HG03159 (cell line): ENCODE results near the gene RNF169.

ENCODE experiments used
- ATAC-seq: cut with Tn5 transposase; IDR thresholded peaks from one replicate; pipeline ENCODE4 v1.9.1; 2021; ENCODE audit warnings: mild to moderate bottlenecking, moderate library complexity; ENCODE audit not compliant: unreplicated experiment

The RNF169 gene

GRCh38 chr11:74863410-74863809 lies 114.8 kb downstream of the RNF169 start:
- ATAC-seq, result no peak

- ATAC-seq, result no peak
Measured at GRCh38 chr11:74866557-74866956, 117.9 kb downstream of the RNF169 start.

GRCh38 chr11:74870485-74870884 lies 121.8 kb downstream of the RNF169 start:
- no peak for ATAC-seq

- no peak for ATAC-seq
Measured at GRCh38 chr11:74871037-74871436, 122.4 kb downstream of the RNF169 start.

GRCh38 chr11:74877132-74877531 lies 128.5 kb downstream of the RNF169 start:
- ATAC-seq, result no peak
